AG10803 (cell line): Measurements from ENCODE around the gene H1-8.
"Not testable (repeated sequence)": the region's sequence is repeated elsewhere in the genome, so short reads cannot be mapped to it uniquely, and the experiment has no call there.

Source experiments
- DNase-seq: peaks from one replicate; pipeline ENCODE4 v3.0.0; 2010; ENCODE audit warnings: low read depth
- H3K4me3 ChIP-seq: 2 replicates; pipeline ENCODE4 v1.5.1; 2011; ENCODE audit warnings: mild to moderate bottlenecking, low read length, control low read depth
- CTCF ChIP-seq: conservative IDR thresholded peaks from 2 replicates; pipeline ENCODE4 v1.5.1; 2011; ENCODE audit warnings: mild to moderate bottlenecking, low read length, control low read depth, inconsistent platforms

The H1-8 gene

GRCh38 chr3:129512595-129512994 is 30.4 kb upstream of the H1-8 start:
- DNase-seq: no peak
- no peak for TF ChIP-seq CTCF

GRCh38 chr3:129513705-129514104 is 29.3 kb upstream of the H1-8 start:
- H3K4me3 ChIP-seq: no peak overlapping the region
- DNase-seq: no peak
- TF ChIP-seq CTCF: no peak

More at GRCh38 chr3:129512595-129512994, 30.4 kb upstream of the H1-8 start:
- H3K4me3 ChIP-seq: no peak overlapping the region

- no peak for TF ChIP-seq CTCF
- no peak overlapping the region for H3K4me3 ChIP-seq
- DNase-seq: no peak
Observed at GRCh38 chr3:129514110-129514509, 28.9 kb upstream of the H1-8 start.

GRCh38 chr3:129514563-129514962 is 28.4 kb upstream of the H1-8 start:
- no peak for DNase-seq
- no peak overlapping the region for H3K4me3 ChIP-seq
- no peak for TF ChIP-seq CTCF

GRCh38 chr3:129515108-129515820 is 27.7 kb upstream of the H1-8 start:
- not testable (repeated sequence) for H3K4me3 ChIP-seq, DNase-seq

GRCh38 chr3:129515821-129516432 is 27.0 kb upstream of the H1-8 start:
- not testable (repeated sequence) for DNase-seq, H3K4me3 ChIP-seq

- H3K4me3 ChIP-seq: no peak overlapping the region
- no peak for TF ChIP-seq CTCF
- DNase-seq: no peak
Observed at GRCh38 chr3:129517516-129517915, 25.5 kb upstream of the H1-8 start.

- no peak for TF ChIP-seq CTCF
- DNase-seq: no peak
- no peak overlapping the region for H3K4me3 ChIP-seq
Observed at GRCh38 chr3:129518038-129518561, 24.9 kb upstream of the H1-8 start.
